ENCODE data around the gene F2RL3. TPM values are rescaled to one million over a fixed set of nuclear protein-coding genes. Genes with fewer than 3 reads are reported as not detected.

The F2RL3 gene
- total and polyA plus RNA-seq, 12 donors = 0.13 to 8.3 (median 1.3) TPM

DNA sequence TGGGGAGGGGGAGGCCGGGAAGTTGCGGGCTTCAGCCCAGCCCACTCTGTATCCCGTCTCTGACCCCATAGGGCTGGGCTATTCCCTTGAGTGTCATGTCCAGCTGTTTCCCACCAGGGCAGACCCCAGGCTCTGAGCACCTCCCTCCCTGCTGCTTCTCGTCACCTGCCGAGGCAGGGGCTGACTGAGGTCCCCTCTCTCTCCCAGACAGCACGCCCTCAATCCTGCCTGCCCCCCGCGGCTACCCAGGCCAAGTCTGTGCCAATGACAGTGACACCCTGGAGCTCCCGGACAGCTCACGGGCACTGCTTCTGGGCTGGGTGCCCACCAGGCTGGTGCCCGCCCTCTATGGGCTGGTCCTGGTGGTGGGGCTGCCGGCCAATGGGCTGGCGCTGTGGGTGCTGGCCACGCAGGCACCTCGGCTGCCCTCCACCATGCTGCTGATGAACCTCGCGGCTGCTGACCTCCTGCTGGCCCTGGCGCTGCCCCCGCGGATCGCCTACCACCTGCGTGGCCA is 625 bp downstream of the F2RL3 start:
- Histone ChIP-seq H3K4me3 (peak overlapping the region; percentile 16 to 43 (median 32)), H3K27ac (peak overlapping the region; percentile 29 to 87 (median 80)), H3K27me3 (peaks cover 0 to 28% (median 0%) of the 10 kb centered on the region in 7 donors), H3K9me3 (no peaks in the 10 kb centered on the region), H3K4me1 (peaks cover 2 to 55% (median 43%) of the 10 kb centered on the region in 9 donors), H3K36me3 (no peaks in the 10 kb centered on the region)
- 56 to 60% methylated on average over 22 of the region's 22 CpGs for WGBS, 2 donors
- intact Hi-C loops (cut with DNase I) = loop anchor here in 1 of 10 donors (10.0 kb wide), 1 partner anchor 115 kb away; no protein-coding TSS in a partner anchor
- DNase-seq = peak; percentile 52 to 74
- TF ChIP-seq CTCF (IDR thresholded peaks at IDR 0.05) = peak in 6 of 9 donors; percentile 5 to 43 (median 21)
- peak; percentile 2 to 70 (median 54) for ATAC-seq

- intact Hi-C loops (cut with DNase I) = loop anchor here in 2 of 10 donors (10.0 kb wide), 2 partner anchors 55 to 115 kb away; no protein-coding TSS in a partner anchor
- peak overlapping the region in 5 of 10 donors; percentile 29 to 83 (median 77) for H3K27ac ChIP-seq
- peaks cover 2 to 55% (median 43%) of the 10 kb centered on the region in 9 donors for H3K4me1 ChIP-seq
- H3K27me3 ChIP-seq = peaks cover 0 to 28% (median 0%) of the 10 kb centered on the region in 7 donors
- H3K9me3 ChIP-seq = no peaks in the 10 kb centered on the region
- peak in 1 of 9 donors; percentile 0 for TF ChIP-seq CTCF (IDR thresholded peaks at IDR 0.05)
- no peaks in the 10 kb centered on the region for H3K36me3 ChIP-seq
- DNase-seq (no peak), ATAC-seq (peak in 1 of 8 donors; percentile 12)
- peak overlapping the region in 5 of 10 donors; percentile 16 to 43 (median 32) for H3K4me3 ChIP-seq
- 98% methylated on average over 48 of the region's 48 CpGs for WGBS, 2 donors
Measured at GRCh38 chr19:16889883-16890460, 1.2 kb downstream of the F2RL3 start.

DNA sequence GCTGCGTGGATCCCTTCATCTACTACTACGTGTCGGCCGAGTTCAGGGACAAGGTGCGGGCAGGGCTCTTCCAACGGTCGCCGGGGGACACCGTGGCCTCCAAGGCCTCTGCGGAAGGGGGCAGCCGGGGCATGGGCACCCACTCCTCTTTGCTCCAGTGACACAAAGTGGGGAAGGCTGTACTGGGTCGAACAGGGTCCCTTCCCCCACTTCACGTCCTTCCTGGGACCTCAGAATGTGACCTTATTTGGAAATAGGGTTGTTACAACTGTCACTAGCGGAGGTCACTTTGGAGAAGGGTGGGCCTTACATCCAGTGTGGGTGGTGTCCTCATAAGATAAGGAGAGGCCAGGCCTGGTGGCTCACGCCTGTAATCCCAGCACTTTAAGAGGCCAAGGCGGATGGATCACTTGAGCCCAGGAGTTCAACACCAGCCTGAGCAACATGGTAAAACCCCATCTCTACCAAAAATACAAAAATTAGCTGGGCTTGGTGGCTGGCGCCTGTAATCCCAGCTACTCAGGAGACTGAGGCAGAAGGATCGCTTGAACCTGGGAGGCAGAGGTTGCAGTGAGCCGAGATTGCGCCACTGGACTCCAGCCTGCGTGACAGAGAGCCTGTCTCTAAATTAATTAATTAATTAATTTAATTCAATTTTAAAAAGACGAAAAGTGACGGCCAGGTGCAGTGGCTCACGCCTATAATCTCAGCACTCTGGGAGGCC is 1.8 kb downstream of the F2RL3 start:
- WGBS, 2 donors = 87 to 90% methylated on average over 24 of the region's 24 CpGs
- peak overlapping the region in 1 of 10 donors; percentile 80 for H3K27ac ChIP-seq

More for the DNA sequence above, 1.8 kb downstream of the F2RL3 start:
- DNase-seq (no peak), ATAC-seq (no peak)
- Histone ChIP-seq H3K4me1 (peaks cover 2 to 61% (median 43%) of the 10 kb centered on the region in 9 donors), H3K4me3 (peak overlapping the region in 1 of 10 donors; percentile 43), H3K27me3 (peaks cover 0 to 28% (median 0%) of the 10 kb centered on the region in 7 donors), H3K36me3 (no peaks in the 10 kb centered on the region), H3K9me3 (no peaks in the 10 kb centered on the region)
- intact Hi-C loops (cut with DNase I) = loop anchor here in 1 of 10 donors (10.0 kb wide), 1 partner anchor 56 kb away; no protein-coding TSS in a partner anchor
- no peak for TF ChIP-seq CTCF (IDR thresholded peaks at IDR 0.05)

All from heart right ventricle (tissue), 16 donors.